K562 (cell line): ENCODE data around the gene CLDN14. TPM values are rescaled to one million over a fixed set of nuclear protein-coding genes. Genes with fewer than 3 reads are reported as not detected.

ENCODE experiments used
- ARID2 ChIP-seq: fragments of 450-650 bp; IDR thresholded peaks from 2 replicates; pipeline ENCODE4 v1.6.1; 2017; ENCODE audit warnings: antibody characterized with exemption, mild to moderate bottlenecking
- CBFA2T2 ChIP-seq: fragments of 450-650 bp; conservative IDR thresholded peaks from 2 replicates; pipeline ENCODE4 v1.6.1; 2017; ENCODE audit warnings: mild to moderate bottlenecking
- CTCF ChIP-seq, 3 experiments: IDR thresholded peaks in 2 of 3; conservative IDR thresholded peaks in 1 of 3; 2 replicates each; pipeline ENCODE4 v1.5.1; 2011 to 2012; ENCODE audit warnings: low read length in 3 of 3, mild to moderate bottlenecking in 3 of 3, control low read depth in 2 of 3, improper control_type of control experiment in 1 of 3, inconsistent platforms in 1 of 3, low read depth in 1 of 3, mixed read lengths in 1 of 3, moderate library complexity in 1 of 3; ENCODE audit not compliant: insufficient read depth in 2 of 3
- ELF4 ChIP-seq: fragments of 450-650 bp; formaldehyde crosslinking; IDR thresholded peaks from 2 replicates; pipeline ENCODE4 v1.4.0; 2022; ENCODE audit warnings: missing genetic modification characterization
- EP400 ChIP-seq: fragments of 450-650 bp; IDR thresholded peaks from 2 replicates; pipeline ENCODE4 v1.6.1; 2017; ENCODE audit warnings: antibody characterized with exemption, mild to moderate bottlenecking, moderate library complexity
- EZH2 ChIP-seq: IDR thresholded peaks from 2 replicates; pipeline ENCODE4 v1.6.1; 2012; ENCODE audit warnings: low read depth, mild to moderate bottlenecking, inconsistent platforms, low read length, borderline replicate concordance
- NCOA1 ChIP-seq: fragments of 450-650 bp; IDR thresholded peaks from 2 replicates; pipeline ENCODE4 v1.6.1; 2016; ENCODE audit warnings: low read depth
- NR3C1 ChIP-seq: sonication (generic); formaldehyde crosslinking; IDR thresholded peaks from 2 replicates; pipeline ENCODE4 v1.8.1; 2022; ENCODE audit warnings: missing genetic modification reagents
- POLR2A ChIP-seq: fragments of 450-650 bp; conservative IDR thresholded peaks from 2 replicates; pipeline ENCODE4 v1.6.1; 2016
- RBFOX2 ChIP-seq: fragments of 200-400 bp; formaldehyde crosslinking; IDR thresholded peaks from 2 replicates; pipeline ENCODE4 v1.6.1; 2017; ENCODE audit warnings: low read depth, mild to moderate bottlenecking, low read length, moderate library complexity
- RBM34 ChIP-seq: fragments of 200-400 bp; formaldehyde crosslinking; IDR thresholded peaks from 2 replicates; pipeline ENCODE4 v1.6.1; 2018; ENCODE audit warnings: low read length, borderline replicate concordance; ENCODE audit not compliant: insufficient read depth
- RUNX1 ChIP-seq: sonication (generic); IDR thresholded peaks from 2 replicates; pipeline ENCODE4 v1.6.1; 2016; ENCODE audit warnings: antibody characterized with exemption, low read depth
- SLC30A9 ChIP-seq: fragments of 250-450 bp; sonication (Bioruptor Pico); IDR thresholded peaks from 2 replicates; pipeline ENCODE4 v1.8.0; 2022; ENCODE audit warnings: mild to moderate bottlenecking, moderate library complexity
- TFAM ChIP-seq: fragments of 250-450 bp; sonication (Bioruptor Pico); conservative IDR thresholded peaks from 2 replicates; pipeline ENCODE4 v1.5.0; 2021; ENCODE audit warnings: mild to moderate bottlenecking, moderate library complexity
- U2AF2 ChIP-seq: fragments of 200-400 bp; formaldehyde crosslinking; optimal IDR thresholded peaks from 2 replicates; pipeline ENCODE3; 2017; ENCODE audit warnings: low read depth, mild to moderate bottlenecking, low read length
- ZBTB26 ChIP-seq: fragments of 450-650 bp; formaldehyde crosslinking; IDR thresholded peaks from 2 replicates; pipeline ENCODE4 v1.4.0; 2022; ENCODE audit warnings: missing genetic modification characterization
- ZNF384 ChIP-seq: IDR thresholded peaks from 2 replicates; pipeline ENCODE4 v1.6.1; 2012; ENCODE audit warnings: low read depth, low read length, improper control_type of control experiment
- ZNF512 ChIP-seq: IDR thresholded peaks from 2 replicates; pipeline ENCODE4 v1.6.1; 2016; ENCODE audit warnings: missing genetic modification characterization, missing compliant biosample characterization
- ZNF780A ChIP-seq: fragments of 250-450 bp; sonication (Bioruptor Pico); IDR thresholded peaks from 2 replicates; pipeline ENCODE4 v1.5.0; 2021; ENCODE audit warnings: mild to moderate bottlenecking
- polyA plus RNA-seq, 8 experiments: library from polyadenylated mRNA; depleted of rRNA in 4 of 8; stranded (reverse) in 5 of 8; unstranded in 3 of 8; fragments of >200 nt; fragmentation: Nextera tagmentation in 2 of 8; fragmentation: Illumina TruSeq in 1 of 8; extraction: Ambion mirVana in 2 of 8; extraction: Trizol in 1 of 8; gene quantifications; 2 replicates each; pipeline versions ENCODE4 v1.2.1 to v1.2.3, GENCODE V29; 2011 to 2014; ENCODE audit warnings: inconsistent platforms in 1 of 8, missing spikeins in 1 of 8
- total RNA-seq, 7 experiments: library from RNA; depleted of rRNA in 6 of 7; stranded (reverse); fragments of >200 nt in 6 of 7; fragmentation: Illumina TruSeq in 2 of 7; extraction: Trizol in 2 of 7; gene quantifications; 2 replicates each; pipeline versions ENCODE4 v1.2.1 to v1.2.3, GENCODE V29; 2011 to 2021; ENCODE audit warnings: low replicate concordance in 1 of 7
- TF ChIP-seq, protein P1 (sequence below): fragments of 450-650 bp; formaldehyde crosslinking; IDR thresholded peaks from 2 replicates; pipeline ENCODE4 v1.4.0; 2020; ENCODE audit warnings: mild to moderate bottlenecking, moderate library complexity
- TF ChIP-seq, protein P2 (sequence below): sonication (generic); formaldehyde crosslinking; IDR thresholded peaks from 2 replicates; pipeline ENCODE4 v1.8.0; 2022; ENCODE audit warnings: mild to moderate bottlenecking, missing genetic modification reagents

CLDN14 gene
- total and polyA plus RNA-seq, 9 of the 15 experiments (the other 6 are each of a cell fraction or from before 2014, with no cell fraction given): not detected

GRCh38 chr21:36504067-36505058 lies 24.4 kb upstream of the CLDN14 start (continued):
- TF ChIP-seq, protein P1, sequence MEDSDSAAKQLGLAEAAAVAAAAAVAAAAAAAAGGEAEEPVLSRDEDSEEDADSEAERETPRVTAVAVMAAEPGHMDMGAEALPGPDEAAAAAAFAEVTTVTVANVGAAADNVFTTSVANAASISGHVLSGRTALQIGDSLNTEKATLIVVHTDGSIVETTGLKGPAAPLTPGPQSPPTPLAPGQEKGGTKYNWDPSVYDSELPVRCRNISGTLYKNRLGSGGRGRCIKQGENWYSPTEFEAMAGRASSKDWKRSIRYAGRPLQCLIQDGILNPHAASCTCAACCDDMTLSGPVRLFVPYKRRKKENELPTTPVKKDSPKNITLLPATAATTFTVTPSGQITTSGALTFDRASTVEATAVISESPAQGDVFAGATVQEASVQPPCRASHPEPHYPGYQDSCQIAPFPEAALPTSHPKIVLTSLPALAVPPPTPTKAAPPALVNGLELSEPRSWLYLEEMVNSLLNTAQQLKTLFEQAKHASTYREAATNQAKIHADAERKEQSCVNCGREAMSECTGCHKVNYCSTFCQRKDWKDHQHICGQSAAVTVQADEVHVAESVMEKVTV (CRISPR knock-in tag): peak; percentile 80
- TF ChIP-seq ARID2 (no peak), RBFOX2 (no peak), POLR2A (no peak), RBM34 (no peak), RUNX1 (no peak), ZNF384 (no peak), EZH2 (no peak), SLC30A9 (CRISPR knock-in tag) (no peak), NCOA1 (no peak), ZNF512 (tag) (peak; percentile 56; the same call in 1 of the 2 replicates), ZBTB26 (CRISPR knock-in tag) (no peak), ZNF780A (CRISPR knock-in tag) (no peak), U2AF2 (no peak), CTCF (IDR thresholded peaks at IDR 0.05 in 2 of 3, conservative IDR thresholded peaks at IDR 0.05 in 1 of 3; ENCODE audit: insufficient read depth in 2 of 3, low read depth in 1 of 3, low read length in 3 of 3) (peak; percentile 66 to 95 (median 86)), ELF4 (CRISPR knock-in tag) (no peak), EP400 (no peak), NR3C1 (CRISPR knock-in tag) (no peak), TFAM (CRISPR knock-in tag) (no peak), CBFA2T2 (no peak)
- TF ChIP-seq, protein P2, sequence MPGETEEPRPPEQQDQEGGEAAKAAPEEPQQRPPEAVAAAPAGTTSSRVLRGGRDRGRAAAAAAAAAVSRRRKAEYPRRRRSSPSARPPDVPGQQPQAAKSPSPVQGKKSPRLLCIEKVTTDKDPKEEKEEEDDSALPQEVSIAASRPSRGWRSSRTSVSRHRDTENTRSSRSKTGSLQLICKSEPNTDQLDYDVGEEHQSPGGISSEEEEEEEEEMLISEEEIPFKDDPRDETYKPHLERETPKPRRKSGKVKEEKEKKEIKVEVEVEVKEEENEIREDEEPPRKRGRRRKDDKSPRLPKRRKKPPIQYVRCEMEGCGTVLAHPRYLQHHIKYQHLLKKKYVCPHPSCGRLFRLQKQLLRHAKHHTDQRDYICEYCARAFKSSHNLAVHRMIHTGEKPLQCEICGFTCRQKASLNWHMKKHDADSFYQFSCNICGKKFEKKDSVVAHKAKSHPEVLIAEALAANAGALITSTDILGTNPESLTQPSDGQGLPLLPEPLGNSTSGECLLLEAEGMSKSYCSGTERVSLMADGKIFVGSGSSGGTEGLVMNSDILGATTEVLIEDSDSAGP (CRISPR knock-in tag): no peak
